Caco-2 (cell line): ENCODE measurements around the gene DDX54. TPM values are rescaled to one million over a fixed set of nuclear protein-coding genes. Genes with fewer than 3 reads are reported as not detected.
A peak's percentile ranks its signal among the peaks of the same experiment; 100 is the strongest.

Source experiments
- BruUV-seq: library from RNA; stranded (reverse); fragments of 400-500 nt; replicated peaks from 2 replicates; lab custom pipeline; 2021; lab: Mats Ljungman, UMichigan
- CTCF ChIA-PET: fragments of 300-600 bp; sonication (Branson Sonifier 250); formaldehyde crosslinking; loops from one replicate; lab custom pipeline; 2022; ENCODE audit warnings: antibody characterized with exemption; lab: Charles Lee
- POLR2A ChIA-PET: fragments of 300-600 bp; sonication (Branson Sonifier 250); formaldehyde crosslinking; loops from one replicate; lab custom pipeline; 2022; ENCODE audit warnings: antibody characterized with exemption; lab: Charles Lee
- DNase-seq, 2 experiments: peaks; one replicate each; pipeline versions ENCODE4 v3.0.0 to v3.0.0-alpha.2; 2020 to 2022
- H3K27me3 ChIP-seq: replicated peaks from 2 replicates; pipeline ENCODE4 v1.6.0; 2011; ENCODE audit warnings: low read length; ENCODE audit not compliant: control insufficient read depth, insufficient read depth
- H3K36me3 ChIP-seq: 2 replicates; pipeline ENCODE4 v1.5.1; 2011; ENCODE audit warnings: low read length; ENCODE audit not compliant: control insufficient read depth, insufficient read depth
- H3K4me1 ChIP-seq: fragments of 250-450 bp; sonication (Bioruptor Pico); 2 replicates; pipeline ENCODE4 v1.5.1; 2020; ENCODE audit warnings: mild to moderate bottlenecking
- H3K4me3 ChIP-seq: 2 replicates; pipeline ENCODE4 v1.5.1; 2011; ENCODE audit warnings: low read depth, mild to moderate bottlenecking, control low read depth, low read length
- H3K9me3 ChIP-seq: fragments of 250-450 bp; sonication (Bioruptor Pico); 2 replicates; pipeline ENCODE4 v1.5.1; 2020; ENCODE audit warnings: mild to moderate bottlenecking, moderate library complexity
- H3K27ac Mint-ChIP-seq: one replicate; pipeline ENCODE4 v1.8.0; 2022; ENCODE audit warnings: mixed read lengths; ENCODE audit not compliant: unreplicated experiment
- H3K27me3 Mint-ChIP-seq: one replicate; pipeline ENCODE4 v1.8.0; 2022; ENCODE audit warnings: mixed read lengths; ENCODE audit not compliant: insufficient read depth, unreplicated experiment
- H3K36me3 Mint-ChIP-seq: one replicate; pipeline ENCODE4 v1.8.0; 2022; ENCODE audit warnings: mild to moderate bottlenecking, mixed read lengths; ENCODE audit not compliant: insufficient read depth, unreplicated experiment
- H3K4me1 Mint-ChIP-seq: one replicate; pipeline ENCODE4 v1.8.0; 2022; ENCODE audit warnings: low read depth, mixed read lengths; ENCODE audit not compliant: unreplicated experiment
- H3K4me3 Mint-ChIP-seq: one replicate; pipeline ENCODE4 v1.8.0; 2022; ENCODE audit warnings: mild to moderate bottlenecking, moderate library complexity, mixed read lengths; ENCODE audit not compliant: unreplicated experiment
- H3K9me3 Mint-ChIP-seq: one replicate; pipeline ENCODE4 v1.8.0; 2022; ENCODE audit warnings: mixed read lengths; ENCODE audit not compliant: unreplicated experiment
- intact Hi-C: fragments of 100-400 bp; cut with micrococcal nuclease; formaldehyde crosslinking; loops from one replicate; pipeline ENCODE4 v1.10.0; 2022; ENCODE audit not compliant: unreplicated experiment
- total RNA-seq: library from RNA; stranded (reverse); gene quantifications from 2 replicates; pipeline ENCODE4 v1.2.3, GENCODE V29; 2022
- TF ChIP-seq, protein P1 (sequence below), 2 experiments: fragments of 200-600 bp in 1 of 2; IDR thresholded peaks; 1 replicate in 1 of 2; 2 replicates in 1 of 2; pipeline versions ENCODE4 v1.5.1 to v1.8.0; 2011 to 2022; ENCODE audit warnings: antibody characterized with exemption in 1 of 2, control low read depth in 1 of 2, inconsistent platforms in 1 of 2, low read depth in 1 of 2, low read length in 1 of 2, mild to moderate bottlenecking in 1 of 2, moderate library complexity in 1 of 2; ENCODE audit not compliant: insufficient read depth in 1 of 2, severe bottlenecking in 1 of 2, unreplicated experiment in 1 of 2

The DDX54 gene
- total RNA-seq, 1 experiment from 2014 or later: 110 TPM

- TF ChIP-seq, protein P1, sequence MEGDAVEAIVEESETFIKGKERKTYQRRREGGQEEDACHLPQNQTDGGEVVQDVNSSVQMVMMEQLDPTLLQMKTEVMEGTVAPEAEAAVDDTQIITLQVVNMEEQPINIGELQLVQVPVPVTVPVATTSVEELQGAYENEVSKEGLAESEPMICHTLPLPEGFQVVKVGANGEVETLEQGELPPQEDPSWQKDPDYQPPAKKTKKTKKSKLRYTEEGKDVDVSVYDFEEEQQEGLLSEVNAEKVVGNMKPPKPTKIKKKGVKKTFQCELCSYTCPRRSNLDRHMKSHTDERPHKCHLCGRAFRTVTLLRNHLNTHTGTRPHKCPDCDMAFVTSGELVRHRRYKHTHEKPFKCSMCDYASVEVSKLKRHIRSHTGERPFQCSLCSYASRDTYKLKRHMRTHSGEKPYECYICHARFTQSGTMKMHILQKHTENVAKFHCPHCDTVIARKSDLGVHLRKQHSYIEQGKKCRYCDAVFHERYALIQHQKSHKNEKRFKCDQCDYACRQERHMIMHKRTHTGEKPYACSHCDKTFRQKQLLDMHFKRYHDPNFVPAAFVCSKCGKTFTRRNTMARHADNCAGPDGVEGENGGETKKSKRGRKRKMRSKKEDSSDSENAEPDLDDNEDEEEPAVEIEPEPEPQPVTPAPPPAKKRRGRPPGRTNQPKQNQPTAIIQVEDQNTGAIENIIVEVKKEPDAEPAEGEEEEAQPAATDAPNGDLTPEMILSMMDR (IDR thresholded peaks at IDR 0.05; ENCODE audit: insufficient read depth in 1 of 2, low read depth in 1 of 2, low read length in 1 of 2, severe bottlenecking in 1 of 2, unreplicated experiment in 1 of 2): no peak
- no peak overlapping the region for H3K4me3 Mint-ChIP-seq
- DNase-seq: no peak
- H3K27ac Mint-ChIP-seq: peak overlapping the region; percentile 66
- Histone ChIP-seq H3K4me1 (peaks cover 58% of the 10 kb centered on the region), H3K36me3 (peaks cover 17% of the 10 kb centered on the region), H3K9me3 (no peaks in the 10 kb centered on the region), H3K27me3 (no peaks in the 10 kb centered on the region), H3K4me3 (no peak overlapping the region)
- BruUV-seq: no TSS peak
- CTCF ChIA-PET: no interaction called here
- POLR2A ChIA-PET: interaction anchor here (1.0 kb wide), 1 partner anchor 10 kb away, joined by 4 read pairs; no protein-coding TSS in a partner anchor
- H3K4me1 Mint-ChIP-seq: peaks cover 42% of the 10 kb centered on the region
- H3K27me3 Mint-ChIP-seq: no peaks in the 10 kb centered on the region
- peaks cover 52% of the 10 kb centered on the region for H3K36me3 Mint-ChIP-seq
- no peaks in the 10 kb centered on the region for H3K9me3 Mint-ChIP-seq
- intact Hi-C loops: no loop called here
These were observed 47.7 kb upstream of the DDX54 start for GRCh38 chr12:113232840-113233585.

GRCh38 chr12:113232089-113232839, 47.0 kb upstream of the DDX54 start:
- ChIA-PET CTCF (no interaction called here), POLR2A (interaction anchor here (1.0 kb wide), 1 partner anchor 9 kb away, joined by 4 read pairs; no protein-coding TSS in a partner anchor)
- Mint-ChIP-seq H3K4me3 (no peak overlapping the region), H3K27me3 (no peaks in the 10 kb centered on the region), H3K27ac (peak overlapping the region; percentile 95), H3K4me1 (peaks cover 42% of the 10 kb centered on the region), H3K9me3 (no peaks in the 10 kb centered on the region), H3K36me3 (peaks cover 52% of the 10 kb centered on the region)
- H3K36me3 ChIP-seq: peaks cover 17% of the 10 kb centered on the region
- TSS peak; percentile 17 for BruUV-seq
- intact Hi-C loops: no loop called here
- H3K9me3 ChIP-seq: no peaks in the 10 kb centered on the region
- TF ChIP-seq, protein P1 (IDR thresholded peaks at IDR 0.05; ENCODE audit: insufficient read depth in 1 of 2, low read depth in 1 of 2, low read length in 1 of 2, severe bottlenecking in 1 of 2, unreplicated experiment in 1 of 2): no peak
- H3K4me3 ChIP-seq: no peak overlapping the region
- no peaks in the 10 kb centered on the region for H3K27me3 ChIP-seq
- H3K4me1 ChIP-seq: peaks cover 64% of the 10 kb centered on the region
- DNase-seq: no peak
